Measurements from ENCODE around the gene PARN. TPM values are rescaled to one million over a fixed set of nuclear protein-coding genes. Genes with fewer than 3 reads are reported as not detected.

PARN gene
- polyA plus RNA-seq, 3 donors = 18.4 to 24.4 (median 19.1) TPM

DNA sequence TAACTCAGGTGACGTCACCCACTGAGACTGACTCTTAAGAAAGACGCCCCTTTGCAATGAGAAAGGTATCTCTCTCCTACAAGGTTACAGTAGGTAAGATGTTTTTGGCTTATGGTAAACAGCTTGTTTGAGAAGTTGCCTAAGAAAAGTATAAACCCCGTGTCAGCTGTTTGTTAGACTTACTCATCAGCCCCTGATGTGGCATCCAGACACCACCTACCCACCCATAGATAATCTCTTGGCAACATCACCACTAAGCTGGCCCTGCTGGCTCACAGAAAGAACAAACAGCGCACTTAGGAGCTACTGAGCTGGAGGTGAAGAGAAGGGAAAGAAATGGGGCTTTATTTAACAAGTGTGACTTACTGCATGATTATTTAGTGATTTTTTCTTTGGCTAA is 121.0 kb downstream of the PARN start:
- Mint-ChIP-seq H3K36me3 (peaks cover 4% of the 10 kb centered on the region in 2 donors), H3K4me3 (no peak overlapping the region), H3K27me3 (ENCODE audit: low read depth in 3 of 3) (peaks cover 0 to 1% (median 0%) of the 10 kb centered on the region in 3 donors), H3K4me1 (peaks cover 9% of the 10 kb centered on the region), H3K27ac (no peak overlapping the region), H3K9me3 (no peaks in the 10 kb centered on the region)
- Histone ChIP-seq H3K27ac (ENCODE audit: low read depth in 1 of 2, low read length in 2 of 2) (no peak overlapping the region), H3K4me3 (replicated peaks in 1 of 3; ENCODE audit: low read depth in 2 of 3, low read length in 3 of 3) (no peak overlapping the region), H3K4me2 (replicated peaks; ENCODE audit: extremely low read depth, low read length, poor library complexity, severe bottlenecking) (no peak overlapping the region), H3K79me2 (ENCODE audit: insufficient read depth, low read length) (no peaks in the 10 kb centered on the region), H2AFZ (ENCODE audit: insufficient read depth, low read depth, low read length, poor library complexity, severe bottlenecking) (no peak overlapping the region), H3K9me3 (replicated peaks in 1 of 2; ENCODE audit: control insufficient read depth in 1 of 2, insufficient read depth in 1 of 2, low read length in 2 of 2) (no peaks in the 10 kb centered on the region), H3K4me1 (ENCODE audit: control insufficient read depth in 1 of 2, insufficient read depth in 2 of 2, low read length in 2 of 2) (peaks cover 3 to 6% of the 10 kb centered on the region in 2 donors), H3K27me3 (ENCODE audit: control insufficient read depth in 2 of 2, insufficient read depth in 2 of 2, low read length in 2 of 2) (no peaks in the 10 kb centered on the region), H3K36me3 (replicated peaks in 1 of 2; ENCODE audit: control insufficient read depth in 1 of 2, insufficient read depth in 2 of 2, low read length in 2 of 2) (no peaks in the 10 kb centered on the region), H3K9ac (ENCODE audit: insufficient read depth, low read length, poor library complexity, severe bottlenecking) (no peak overlapping the region), H4K20me1 (ENCODE audit: insufficient read depth, low read length) (no peaks in the 10 kb centered on the region)
- TF ChIP-seq, protein P1, sequence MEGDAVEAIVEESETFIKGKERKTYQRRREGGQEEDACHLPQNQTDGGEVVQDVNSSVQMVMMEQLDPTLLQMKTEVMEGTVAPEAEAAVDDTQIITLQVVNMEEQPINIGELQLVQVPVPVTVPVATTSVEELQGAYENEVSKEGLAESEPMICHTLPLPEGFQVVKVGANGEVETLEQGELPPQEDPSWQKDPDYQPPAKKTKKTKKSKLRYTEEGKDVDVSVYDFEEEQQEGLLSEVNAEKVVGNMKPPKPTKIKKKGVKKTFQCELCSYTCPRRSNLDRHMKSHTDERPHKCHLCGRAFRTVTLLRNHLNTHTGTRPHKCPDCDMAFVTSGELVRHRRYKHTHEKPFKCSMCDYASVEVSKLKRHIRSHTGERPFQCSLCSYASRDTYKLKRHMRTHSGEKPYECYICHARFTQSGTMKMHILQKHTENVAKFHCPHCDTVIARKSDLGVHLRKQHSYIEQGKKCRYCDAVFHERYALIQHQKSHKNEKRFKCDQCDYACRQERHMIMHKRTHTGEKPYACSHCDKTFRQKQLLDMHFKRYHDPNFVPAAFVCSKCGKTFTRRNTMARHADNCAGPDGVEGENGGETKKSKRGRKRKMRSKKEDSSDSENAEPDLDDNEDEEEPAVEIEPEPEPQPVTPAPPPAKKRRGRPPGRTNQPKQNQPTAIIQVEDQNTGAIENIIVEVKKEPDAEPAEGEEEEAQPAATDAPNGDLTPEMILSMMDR (IDR thresholded peaks at IDR 0.05) = no peak
- WGBS (ENCODE audit: insufficient coverage) = no CpG with 5 or more reads among the region's 4 CpGs
- no peak for DNase-seq
- intact Hi-C loops (cut with micrococcal nuclease) = no loop called here

DNA sequence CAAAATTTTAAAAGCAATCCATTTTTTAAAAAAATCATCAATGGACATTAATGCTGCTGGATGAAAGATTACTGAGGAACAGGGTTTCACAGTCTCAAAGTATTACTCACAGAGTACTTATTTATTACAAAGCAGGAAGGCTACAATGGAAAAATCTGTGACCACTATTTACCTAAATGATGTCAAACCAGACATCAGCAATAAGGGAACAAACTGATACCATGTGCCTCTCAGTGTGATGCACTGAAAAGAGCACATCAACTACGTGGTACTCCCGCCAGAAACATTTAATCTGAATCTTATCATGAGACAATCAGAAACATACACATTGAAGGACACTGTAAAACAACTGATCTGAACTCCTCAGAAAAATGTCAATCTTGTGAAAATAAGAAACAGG is 124.2 kb downstream of the PARN start:
- Mint-ChIP-seq H3K27me3 (ENCODE audit: low read depth in 3 of 3) (peaks cover 0 to 1% (median 0%) of the 10 kb centered on the region in 3 donors), H3K4me1 (peaks cover 8% of the 10 kb centered on the region), H3K9me3 (no peaks in the 10 kb centered on the region), H3K27ac (no peak overlapping the region), H3K36me3 (peaks cover 0 to 4% of the 10 kb centered on the region in 2 donors), H3K4me3 (no peak overlapping the region)
- peaks cover 3 to 4% of the 10 kb centered on the region in 2 donors for H3K4me1 ChIP-seq (ENCODE audit: control insufficient read depth in 1 of 2, insufficient read depth in 2 of 2, low read length in 2 of 2)
- TF ChIP-seq, protein P1 (IDR thresholded peaks at IDR 0.05) = no peak
- no peak overlapping the region for H3K9ac ChIP-seq (ENCODE audit: insufficient read depth, low read length, poor library complexity, severe bottlenecking)
- H3K79me2 ChIP-seq (ENCODE audit: insufficient read depth, low read length) = no peaks in the 10 kb centered on the region
- no peaks in the 10 kb centered on the region for H3K27me3 ChIP-seq (ENCODE audit: control insufficient read depth in 2 of 2, insufficient read depth in 2 of 2, low read length in 2 of 2)
- WGBS (ENCODE audit: insufficient coverage) = no CpG with 5 or more reads among the region's 2 CpGs
- H3K27ac ChIP-seq (ENCODE audit: low read depth in 1 of 2, low read length in 2 of 2) = no peak overlapping the region
- no peak overlapping the region for H3K4me3 ChIP-seq (replicated peaks in 1 of 3; ENCODE audit: low read depth in 2 of 3, low read length in 3 of 3)
- H3K9me3 ChIP-seq (replicated peaks in 1 of 2; ENCODE audit: control insufficient read depth in 1 of 2, insufficient read depth in 1 of 2, low read length in 2 of 2) = no peaks in the 10 kb centered on the region
- H2AFZ ChIP-seq (ENCODE audit: insufficient read depth, low read depth, low read length, poor library complexity, severe bottlenecking) = no peak overlapping the region
- H3K4me2 ChIP-seq (replicated peaks; ENCODE audit: extremely low read depth, low read length, poor library complexity, severe bottlenecking) = no peak overlapping the region
- no peaks in the 10 kb centered on the region for H3K36me3 ChIP-seq (replicated peaks in 1 of 2; ENCODE audit: control insufficient read depth in 1 of 2, insufficient read depth in 2 of 2, low read length in 2 of 2)
- intact Hi-C loops (cut with micrococcal nuclease) = no loop called here
- no peak for DNase-seq
- H4K20me1 ChIP-seq (ENCODE audit: insufficient read depth, low read length) = no peaks in the 10 kb centered on the region

All from CD14-positive monocyte (primary cell).